Measurements from ENCODE around the gene FARS2. TPM values are rescaled to one million over a fixed set of nuclear protein-coding genes. Genes with fewer than 3 reads are reported as not detected.
"Not testable (repeated sequence)": the region's sequence is repeated elsewhere in the genome, so short reads cannot be mapped to it uniquely, and the experiment has no call there.

The FARS2 gene
- total RNA-seq, 1 donor from 2014 or later: 23.3 TPM

- no peak for TF ChIP-seq CTCF (conservative IDR thresholded peaks at IDR 0.05)
- Mint-ChIP-seq H3K9me3 (no peaks in the 10 kb centered on the region), H3K27ac (ENCODE audit: unreplicated experiment) (no peak overlapping the region), H3K27me3 (ENCODE audit: low read depth) (no peaks in the 10 kb centered on the region), H3K36me3 (ENCODE audit: low read depth) (peaks cover 12% of the 10 kb centered on the region), H3K4me1 (no peaks in the 10 kb centered on the region), H3K4me3 (no peak overlapping the region)
- DNase-seq (ENCODE audit: low read depth, low spot score): no peak
Measured at GRCh38 chr6:5695260-5696245, 434.2 kb downstream of the FARS2 start.

- no peak overlapping the region for H3K4me3 Mint-ChIP-seq
- H3K9me3 Mint-ChIP-seq: no peaks in the 10 kb centered on the region
- H3K36me3 Mint-ChIP-seq (ENCODE audit: low read depth): peaks cover 6% of the 10 kb centered on the region
- no peaks in the 10 kb centered on the region for H3K27me3 Mint-ChIP-seq (ENCODE audit: low read depth)
- no peak overlapping the region for H3K27ac Mint-ChIP-seq (ENCODE audit: unreplicated experiment)
- no peaks in the 10 kb centered on the region for H3K4me1 Mint-ChIP-seq
- TF ChIP-seq CTCF (conservative IDR thresholded peaks at IDR 0.05): no peak
- no peak for DNase-seq (ENCODE audit: low read depth, low spot score)
Measured at GRCh38 chr6:5697508-5697907, 436.2 kb downstream of the FARS2 start.

- Mint-ChIP-seq H3K27ac (ENCODE audit: unreplicated experiment) (no peak overlapping the region), H3K36me3 (ENCODE audit: low read depth) (peaks cover 4% of the 10 kb centered on the region), H3K27me3 (ENCODE audit: low read depth) (no peaks in the 10 kb centered on the region), H3K4me3 (no peak overlapping the region), H3K9me3 (no peaks in the 10 kb centered on the region), H3K4me1 (no peaks in the 10 kb centered on the region)
- no peak for TF ChIP-seq CTCF (conservative IDR thresholded peaks at IDR 0.05)
- DNase-seq (ENCODE audit: low read depth, low spot score): no peak
Measured at GRCh38 chr6:5698318-5698717, 437.0 kb downstream of the FARS2 start.

GRCh38 chr6:5699064-5699463 lies 437.8 kb downstream of the FARS2 start:
- not testable (repeated sequence) for H3K4me3 Mint-ChIP-seq; H3K36me3 Mint-ChIP-seq (ENCODE audit: low read depth); H3K4me1 Mint-ChIP-seq; H3K9me3 Mint-ChIP-seq; H3K27ac Mint-ChIP-seq (ENCODE audit: unreplicated experiment); H3K27me3 Mint-ChIP-seq (ENCODE audit: low read depth); DNase-seq (ENCODE audit: low read depth, low spot score)

GRCh38 chr6:5701174-5701573 lies 439.9 kb downstream of the FARS2 start:
- DNase-seq (ENCODE audit: low read depth, low spot score): no peak
- no peak for TF ChIP-seq CTCF (conservative IDR thresholded peaks at IDR 0.05)
- Mint-ChIP-seq H3K9me3 (peaks cover 3% of the 10 kb centered on the region), H3K27me3 (ENCODE audit: low read depth) (no peaks in the 10 kb centered on the region), H3K4me1 (no peaks in the 10 kb centered on the region), H3K36me3 (ENCODE audit: low read depth) (peaks cover 8% of the 10 kb centered on the region), H3K27ac (ENCODE audit: unreplicated experiment) (peak overlapping the region; percentile 20), H3K4me3 (no peak overlapping the region)

- TF ChIP-seq CTCF (conservative IDR thresholded peaks at IDR 0.05): no peak
- H3K4me1 Mint-ChIP-seq: no peaks in the 10 kb centered on the region
- no peaks in the 10 kb centered on the region for H3K27me3 Mint-ChIP-seq (ENCODE audit: low read depth)
- no peak overlapping the region for H3K27ac Mint-ChIP-seq (ENCODE audit: unreplicated experiment)
- peaks cover 3% of the 10 kb centered on the region for H3K9me3 Mint-ChIP-seq
- no peak overlapping the region for H3K4me3 Mint-ChIP-seq
- DNase-seq (ENCODE audit: low read depth, low spot score): no peak
- H3K36me3 Mint-ChIP-seq (ENCODE audit: low read depth): peaks cover 4% of the 10 kb centered on the region
Measured at GRCh38 chr6:5704708-5705107, 443.4 kb downstream of the FARS2 start.

All from neural crest cell (in vitro differentiated cells).